ENCODE results near the gene PLEKHA4.
"Not testable (repeated sequence)": the region's sequence is repeated elsewhere in the genome, so short reads cannot be mapped to it uniquely, and the experiment has no call there.

The PLEKHA4 gene, protein sequence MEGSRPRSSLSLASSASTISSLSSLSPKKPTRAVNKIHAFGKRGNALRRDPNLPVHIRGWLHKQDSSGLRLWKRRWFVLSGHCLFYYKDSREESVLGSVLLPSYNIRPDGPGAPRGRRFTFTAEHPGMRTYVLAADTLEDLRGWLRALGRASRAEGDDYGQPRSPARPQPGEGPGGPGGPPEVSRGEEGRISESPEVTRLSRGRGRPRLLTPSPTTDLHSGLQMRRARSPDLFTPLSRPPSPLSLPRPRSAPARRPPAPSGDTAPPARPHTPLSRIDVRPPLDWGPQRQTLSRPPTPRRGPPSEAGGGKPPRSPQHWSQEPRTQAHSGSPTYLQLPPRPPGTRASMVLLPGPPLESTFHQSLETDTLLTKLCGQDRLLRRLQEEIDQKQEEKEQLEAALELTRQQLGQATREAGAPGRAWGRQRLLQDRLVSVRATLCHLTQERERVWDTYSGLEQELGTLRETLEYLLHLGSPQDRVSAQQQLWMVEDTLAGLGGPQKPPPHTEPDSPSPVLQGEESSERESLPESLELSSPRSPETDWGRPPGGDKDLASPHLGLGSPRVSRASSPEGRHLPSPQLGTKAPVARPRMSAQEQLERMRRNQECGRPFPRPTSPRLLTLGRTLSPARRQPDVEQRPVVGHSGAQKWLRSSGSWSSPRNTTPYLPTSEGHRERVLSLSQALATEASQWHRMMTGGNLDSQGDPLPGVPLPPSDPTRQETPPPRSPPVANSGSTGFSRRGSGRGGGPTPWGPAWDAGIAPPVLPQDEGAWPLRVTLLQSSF

DNA sequence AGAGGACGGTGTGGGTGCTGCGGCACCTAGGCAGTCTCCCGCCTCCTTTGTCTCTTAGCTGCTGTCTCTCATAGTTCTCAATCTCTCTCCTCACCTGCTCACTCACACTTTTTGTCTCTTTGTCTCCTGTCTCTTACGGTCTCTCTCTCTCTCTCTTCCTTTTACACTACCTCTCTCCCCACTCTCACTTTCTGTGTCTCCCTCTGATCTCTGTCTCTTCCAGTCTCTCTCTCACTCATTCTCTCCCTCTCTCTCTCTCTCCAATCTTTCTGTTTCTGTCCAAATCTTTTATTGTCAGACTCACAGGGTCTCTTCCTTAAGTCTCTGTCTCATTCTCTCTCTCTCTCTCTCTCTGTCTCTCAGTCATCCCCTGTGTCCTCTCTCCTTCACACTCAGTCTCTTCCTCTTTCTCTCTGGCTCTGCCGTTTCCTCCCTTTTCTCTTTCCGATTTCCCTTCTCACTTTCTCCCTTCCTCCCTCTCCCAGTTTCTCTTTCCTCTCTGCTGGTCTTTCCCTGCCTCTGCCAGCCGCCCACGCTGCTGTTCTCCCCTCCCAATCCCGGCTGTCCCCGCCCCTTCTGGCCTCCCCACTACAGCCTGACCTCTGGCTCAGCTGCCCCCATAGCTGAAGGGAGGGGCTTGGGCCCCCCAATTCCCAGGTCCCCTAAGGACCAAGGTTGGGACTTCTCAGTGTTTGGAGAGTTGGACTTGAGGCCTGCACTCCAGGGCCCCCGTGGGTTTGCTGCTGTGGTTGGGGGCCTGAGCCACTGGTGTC is at the start of gene PLEKHA4:
PLEKHA4 (minus strand) TSS at position 504 of the 773 bp plus-strand sequence. CDS start 997 bp downstream, outside the sequence.
- no peaks in the 10 kb centered on the region for H3K27me3 Mint-ChIP-seq
- peaks cover 6% of the 10 kb centered on the region for H3K4me1 Mint-ChIP-seq (ENCODE audit: low read depth)
- no peaks in the 10 kb centered on the region for H3K9me3 Mint-ChIP-seq
- H3K36me3 Mint-ChIP-seq (ENCODE audit: low read depth) = peaks cover 12% of the 10 kb centered on the region
- H3K4me3 Mint-ChIP-seq = no peak within 1 kb of the TSS
- no peak for DNase-seq
- H3K27ac Mint-ChIP-seq = no peak within 1 kb of the TSS

DNA sequence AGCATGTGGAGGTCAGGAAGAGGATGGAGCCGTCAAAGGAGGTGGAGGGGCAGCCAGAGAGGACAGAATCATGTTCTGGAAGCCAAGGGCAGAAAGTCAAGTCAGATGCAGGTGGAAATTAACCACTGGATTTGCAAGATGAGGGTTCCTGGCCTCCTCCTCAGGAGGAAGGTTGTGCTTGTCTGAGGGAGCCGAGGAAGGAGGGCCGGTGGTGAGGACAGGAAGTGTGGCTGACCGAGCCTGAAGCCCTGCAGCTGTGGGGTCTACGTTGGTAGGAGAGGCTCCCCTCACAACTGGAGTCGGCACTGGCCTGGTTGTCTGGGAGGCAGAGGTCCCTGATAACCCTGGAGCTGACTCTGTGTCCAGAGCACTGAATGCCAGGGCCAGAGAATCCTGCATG is 49.7 kb upstream of the PLEKHA4 start:
- no peaks in the 10 kb centered on the region for H3K4me1 Mint-ChIP-seq (ENCODE audit: low read depth)
- peak overlapping the region; percentile 3 for H3K27ac Mint-ChIP-seq
- no peaks in the 10 kb centered on the region for H3K9me3 Mint-ChIP-seq
- peaks cover 65% of the 10 kb centered on the region for H3K36me3 Mint-ChIP-seq (ENCODE audit: low read depth)
- no peak overlapping the region for H3K4me3 Mint-ChIP-seq
- H3K27me3 Mint-ChIP-seq = no peaks in the 10 kb centered on the region
- DNase-seq = no peak

GRCh38 chr19:48915757-48916156 is 47.3 kb upstream of the PLEKHA4 start:
- no peak overlapping the region for H3K4me3 Mint-ChIP-seq
- H3K27ac Mint-ChIP-seq = no peak overlapping the region
- no peaks in the 10 kb centered on the region for H3K9me3 Mint-ChIP-seq
- no peaks in the 10 kb centered on the region for H3K4me1 Mint-ChIP-seq (ENCODE audit: low read depth)
- no peak for DNase-seq
- peaks cover 69% of the 10 kb centered on the region for H3K36me3 Mint-ChIP-seq (ENCODE audit: low read depth)
- no peaks in the 10 kb centered on the region for H3K27me3 Mint-ChIP-seq

DNA sequence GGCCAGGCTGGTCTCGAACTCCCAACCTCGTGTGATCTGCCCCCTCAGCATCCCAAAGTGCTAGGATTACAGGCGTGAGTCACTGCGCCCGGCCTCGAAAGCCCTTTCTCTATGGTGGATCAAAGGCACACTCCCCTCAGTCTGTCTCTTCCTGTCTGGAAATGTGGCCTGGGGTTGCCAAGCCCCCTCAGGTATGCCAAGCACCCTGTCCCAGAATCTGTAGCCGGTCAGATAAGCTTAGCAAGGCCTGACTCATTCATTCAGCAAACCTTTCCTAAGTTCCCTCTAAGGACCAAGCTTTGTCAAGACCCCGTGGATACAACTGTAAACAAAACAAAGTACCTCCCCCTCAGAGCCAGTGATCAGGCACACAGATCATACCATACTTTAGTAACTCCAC is 45.8 kb upstream of the PLEKHA4 start:
- peaks cover 77% of the 10 kb centered on the region for H3K36me3 Mint-ChIP-seq (ENCODE audit: low read depth)
- H3K27ac Mint-ChIP-seq = no peak overlapping the region
- no peaks in the 10 kb centered on the region for H3K9me3 Mint-ChIP-seq

DNA sequence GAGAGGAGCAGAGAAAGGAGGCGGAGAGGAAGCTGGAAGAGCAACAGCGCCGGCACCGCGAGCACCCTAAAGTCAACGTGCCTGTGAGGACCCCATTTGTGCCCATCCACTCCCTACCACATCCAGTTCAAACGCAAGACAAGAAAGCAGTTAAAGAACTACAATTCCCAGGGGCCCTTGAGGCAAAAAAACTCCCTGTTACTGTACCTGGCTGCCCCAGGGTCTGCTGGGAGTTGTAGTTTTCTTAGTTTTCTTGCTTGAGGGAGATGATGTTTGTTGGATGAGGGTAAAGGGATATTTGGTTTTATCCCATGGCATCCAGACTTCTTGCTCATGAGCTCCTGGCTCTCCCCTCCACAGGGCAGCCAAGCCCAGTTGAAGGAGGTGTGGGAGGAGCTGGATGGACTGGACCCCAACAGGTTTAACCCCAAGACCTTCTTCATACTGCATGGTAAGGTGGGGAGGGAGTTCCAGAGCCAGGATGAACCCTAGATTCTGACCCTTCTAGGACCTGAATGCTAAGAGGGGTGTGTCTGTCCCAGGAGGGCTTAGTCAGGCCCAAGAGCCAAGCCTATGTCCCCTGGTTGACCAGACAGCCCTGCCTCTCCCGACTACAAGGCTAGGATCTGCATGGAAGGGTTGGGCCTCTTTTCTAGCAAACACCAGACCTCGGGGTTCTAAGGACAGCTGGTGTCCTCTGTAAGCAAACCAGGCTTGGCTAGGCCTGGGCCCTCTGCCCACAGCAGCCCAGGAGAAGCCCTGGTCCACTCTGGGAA is 44.9 kb upstream of the PLEKHA4 start:
- no peaks in the 10 kb centered on the region for H3K9me3 Mint-ChIP-seq
- H3K27me3 Mint-ChIP-seq = no peaks in the 10 kb centered on the region
- H3K4me1 Mint-ChIP-seq (ENCODE audit: low read depth) = no peaks in the 10 kb centered on the region
- H3K36me3 Mint-ChIP-seq (ENCODE audit: low read depth) = peaks cover 74% of the 10 kb centered on the region
- no peak overlapping the region for H3K4me3 Mint-ChIP-seq
- no peak overlapping the region for H3K27ac Mint-ChIP-seq
- DNase-seq = no peak

More for the DNA sequence above, 45.8 kb upstream of the PLEKHA4 start:
- no peak for DNase-seq
- no peaks in the 10 kb centered on the region for H3K27me3 Mint-ChIP-seq
- H3K4me1 Mint-ChIP-seq (ENCODE audit: low read depth) = no peaks in the 10 kb centered on the region
- H3K4me3 Mint-ChIP-seq = no peak overlapping the region

- Mint-ChIP-seq H3K4me3 (no peak overlapping the region), H3K36me3 (ENCODE audit: low read depth) (peaks cover 80% of the 10 kb centered on the region), H3K4me1 (ENCODE audit: low read depth) (no peaks in the 10 kb centered on the region), H3K9me3 (no peaks in the 10 kb centered on the region), H3K27me3 (no peaks in the 10 kb centered on the region), H3K27ac (no peak overlapping the region)
- no peak for DNase-seq
Measured at GRCh38 chr19:48910803-48911202, 42.4 kb upstream of the PLEKHA4 start.

DNA sequence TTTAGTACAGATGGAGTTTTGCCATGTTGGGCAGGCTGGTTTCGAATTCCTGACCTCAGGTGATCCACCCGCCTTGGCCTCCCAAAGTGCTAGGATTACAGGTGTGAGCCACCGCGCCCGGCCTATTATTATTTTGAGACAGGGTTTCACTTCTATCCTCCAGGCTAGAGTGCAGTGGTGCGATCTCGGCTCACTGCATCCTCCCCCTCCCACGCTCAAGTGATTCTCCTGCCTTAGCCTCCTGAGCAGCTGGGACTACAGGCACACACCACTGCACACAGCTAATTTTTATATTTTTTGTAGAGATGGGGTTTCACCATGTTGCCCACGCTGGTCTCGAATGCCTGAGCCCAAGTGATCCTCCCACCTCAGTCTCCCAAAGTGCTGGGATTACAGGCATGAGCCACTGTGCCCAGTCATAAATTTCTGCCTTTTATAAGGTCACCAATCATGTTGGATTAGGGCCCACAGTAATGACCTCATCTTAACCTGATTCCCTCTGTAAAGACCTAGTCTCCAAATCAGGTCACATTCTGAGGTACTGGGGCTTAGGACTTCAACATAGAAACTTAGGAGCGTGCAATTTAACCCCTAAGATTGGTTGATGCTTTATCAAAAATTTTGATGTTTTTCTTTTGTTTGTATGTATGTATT is 41.1 kb upstream of the PLEKHA4 start:
- not testable (repeated sequence) for H3K27ac Mint-ChIP-seq; H3K4me3 Mint-ChIP-seq; H3K27me3 Mint-ChIP-seq; DNase-seq; H3K9me3 Mint-ChIP-seq; H3K4me1 Mint-ChIP-seq (ENCODE audit: low read depth)
- peaks cover 85% of the 10 kb centered on the region for H3K36me3 Mint-ChIP-seq (ENCODE audit: low read depth)

GRCh38 chr19:48907671-48908070 is 39.3 kb upstream of the PLEKHA4 start:
- Mint-ChIP-seq H3K4me1 (ENCODE audit: low read depth) (peaks cover under 1% of the 10 kb centered on the region), H3K4me3 (no peak overlapping the region), H3K27ac (peak overlapping the region; percentile 7), H3K9me3 (no peaks in the 10 kb centered on the region), H3K36me3 (ENCODE audit: low read depth) (peaks cover 75% of the 10 kb centered on the region), H3K27me3 (no peaks in the 10 kb centered on the region)
- DNase-seq = no peak

DNA sequence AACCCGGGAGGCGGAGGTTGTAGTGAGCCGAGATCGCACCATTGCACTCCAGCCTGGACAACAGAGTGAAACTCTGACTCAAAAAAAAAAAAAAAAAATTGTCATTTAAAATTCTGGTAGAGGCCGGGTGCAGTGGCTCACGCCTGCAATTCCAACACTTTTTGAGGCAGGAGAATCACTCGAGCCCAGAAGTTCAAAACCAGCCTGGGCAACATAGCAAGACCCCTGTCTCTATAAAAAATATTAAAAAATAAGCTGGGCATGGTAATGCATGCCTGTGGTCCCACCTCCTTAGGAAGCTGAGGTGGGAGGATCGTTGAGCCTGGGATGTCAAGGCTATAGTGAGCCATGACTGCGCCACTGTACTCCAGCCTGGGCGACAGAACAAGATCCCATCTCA is 37.9 kb upstream of the PLEKHA4 start:
- Mint-ChIP-seq H3K4me3 (no peak overlapping the region), H3K36me3 (ENCODE audit: low read depth) (peaks cover 73% of the 10 kb centered on the region)

GRCh38 chr19:48905664-48906063 is 37.2 kb upstream of the PLEKHA4 start:
- H3K9me3 Mint-ChIP-seq = no peaks in the 10 kb centered on the region
- H3K4me1 Mint-ChIP-seq (ENCODE audit: low read depth) = peaks cover 16% of the 10 kb centered on the region
- H3K4me3 Mint-ChIP-seq = no peak overlapping the region
- no peaks in the 10 kb centered on the region for H3K27me3 Mint-ChIP-seq
- peaks cover 73% of the 10 kb centered on the region for H3K36me3 Mint-ChIP-seq (ENCODE audit: low read depth)
- DNase-seq = no peak
- no peak overlapping the region for H3K27ac Mint-ChIP-seq

More for the DNA sequence above, 37.9 kb upstream of the PLEKHA4 start:
- no peak for DNase-seq
- H3K27me3 Mint-ChIP-seq = no peaks in the 10 kb centered on the region
- peaks cover 10% of the 10 kb centered on the region for H3K4me1 Mint-ChIP-seq (ENCODE audit: low read depth)
- no peaks in the 10 kb centered on the region for H3K9me3 Mint-ChIP-seq
- H3K27ac Mint-ChIP-seq = no peak overlapping the region

GRCh38 chr19:48903788-48904187 is 35.4 kb upstream of the PLEKHA4 start:
- Mint-ChIP-seq H3K4me1 (ENCODE audit: low read depth) (peaks cover 26% of the 10 kb centered on the region), H3K36me3 (ENCODE audit: low read depth) (peaks cover 67% of the 10 kb centered on the region)
- DNase-seq, H3K27ac Mint-ChIP-seq, H3K27me3 Mint-ChIP-seq, H3K4me3 Mint-ChIP-seq, H3K9me3 Mint-ChIP-seq: not testable (repeated sequence)

DNA sequence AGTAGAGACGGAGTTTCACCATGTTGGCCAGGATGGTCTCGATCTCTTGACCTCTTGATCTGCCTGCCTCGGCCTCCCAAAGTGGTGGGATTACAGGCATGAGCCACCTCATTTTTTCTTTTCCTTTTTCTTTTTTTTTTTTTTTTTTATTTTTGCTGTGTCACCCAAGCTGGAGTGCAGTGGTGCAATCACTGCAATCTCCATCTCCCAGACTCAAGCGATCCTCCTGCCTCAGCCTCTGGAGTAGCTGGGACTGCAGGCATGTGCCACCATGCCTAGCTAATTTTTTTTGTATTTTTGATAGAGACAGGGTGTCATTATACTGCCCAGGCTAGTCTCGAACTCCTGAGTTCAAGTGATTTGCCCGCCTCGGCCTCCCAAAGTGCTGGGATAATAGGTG is 33.9 kb upstream of the PLEKHA4 start:
- Mint-ChIP-seq H3K4me3 (peak overlapping the region; percentile 20), H3K36me3 (ENCODE audit: low read depth) (peaks cover 53% of the 10 kb centered on the region), H3K27ac (peak overlapping the region; percentile 73), H3K4me1 (ENCODE audit: low read depth) (peaks cover 26% of the 10 kb centered on the region)
- DNase-seq, H3K27me3 Mint-ChIP-seq, H3K9me3 Mint-ChIP-seq: not testable (repeated sequence)

DNA sequence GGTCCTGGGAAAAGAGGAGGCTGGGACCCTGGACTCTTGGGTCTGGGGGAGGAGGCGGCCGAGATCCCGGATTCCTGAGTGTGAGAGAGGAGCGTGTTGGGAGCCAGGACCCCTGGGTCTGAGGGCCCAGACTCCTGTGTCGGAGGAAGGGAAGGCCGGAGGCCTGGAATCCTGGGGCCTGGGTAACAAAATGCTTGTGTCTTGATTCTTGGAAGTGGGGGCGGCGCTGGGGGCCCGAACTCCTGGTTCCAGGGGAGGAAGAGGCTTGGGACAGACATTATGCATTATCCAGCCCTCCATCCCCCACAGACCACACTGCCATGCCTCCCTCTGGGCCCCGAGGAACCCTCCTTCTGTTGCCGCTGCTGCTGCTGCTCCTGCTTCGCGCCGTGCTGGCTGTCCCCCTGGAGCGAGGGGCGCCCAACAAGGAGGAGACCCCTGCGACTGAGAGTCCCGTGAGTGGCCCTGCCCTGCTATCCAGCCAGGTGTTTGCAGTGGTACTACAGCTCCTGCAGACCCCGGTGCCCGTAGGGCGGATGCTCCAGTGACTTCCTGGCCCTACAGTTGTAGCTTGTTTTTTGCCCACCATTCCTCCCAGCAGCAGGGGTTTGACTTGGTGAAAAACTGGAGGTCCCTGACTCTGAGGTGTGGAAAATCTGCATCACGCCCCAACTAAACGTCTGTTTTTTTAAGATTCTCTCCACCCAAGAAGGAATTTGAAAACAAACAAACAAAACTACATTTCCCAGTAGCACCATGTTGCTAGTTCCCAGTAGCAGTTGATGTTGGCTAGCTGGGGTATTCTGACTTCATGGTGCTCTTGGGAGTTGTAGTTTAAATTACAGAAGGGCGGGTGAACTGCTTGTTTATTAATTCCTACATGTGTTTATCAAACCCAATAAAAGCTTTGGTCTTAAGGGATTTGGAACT is 32.3 kb upstream of the PLEKHA4 start:
- no peaks in the 10 kb centered on the region for H3K9me3 Mint-ChIP-seq
- H3K27me3 Mint-ChIP-seq = peaks cover 8% of the 10 kb centered on the region
- peak overlapping the region; percentile 98 for H3K4me3 Mint-ChIP-seq
- peak; percentile 56 for DNase-seq
- H3K27ac Mint-ChIP-seq = peak overlapping the region; percentile 99
- H3K4me1 Mint-ChIP-seq (ENCODE audit: low read depth) = peaks cover 34% of the 10 kb centered on the region
- peaks cover 41% of the 10 kb centered on the region for H3K36me3 Mint-ChIP-seq (ENCODE audit: low read depth)

Measured in activated T-cell treated with anti-CD3 and anti-CD28 coated beads, Interleukin-2, amount 50 U/mL, for 24 hours (primary cell).